Measurements from ENCODE around the gene ACTN1.

ACTN1 gene

DNA sequence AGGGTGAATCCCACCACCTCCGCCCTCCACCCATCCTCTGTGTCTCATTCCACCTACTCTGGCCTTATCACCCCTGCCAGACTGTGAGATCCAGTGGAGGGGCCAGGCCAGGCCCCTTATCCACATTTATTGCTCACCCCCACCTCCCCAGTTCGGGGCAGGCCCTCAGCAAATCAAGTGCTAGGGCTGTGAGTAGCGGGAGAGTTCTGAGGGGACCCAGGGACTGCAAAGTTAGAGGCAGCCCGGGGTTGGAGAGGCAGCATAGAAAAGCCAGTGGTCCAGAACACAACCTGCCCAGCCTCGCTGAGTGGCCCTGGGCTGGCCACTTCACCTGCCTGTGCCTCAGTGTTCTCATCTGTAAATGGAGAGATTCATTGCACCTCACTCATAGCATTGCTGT is 27.2 kb upstream of the ACTN1 start:
- Histone ChIP-seq H3F3A (ENCODE audit: insufficient read depth, low read length) (no peaks in the 10 kb centered on the region), H3K4me2 (ENCODE audit: low read length) (no peak overlapping the region), H3K9me2 (ENCODE audit: low read depth, low read length) (no peaks in the 10 kb centered on the region), H3K9ac (ENCODE audit: low read length) (no peak overlapping the region), H3K79me2 (ENCODE audit: insufficient read depth, low read length) (no peaks in the 10 kb centered on the region), H3K27me3 (ENCODE audit: insufficient read depth, low read length) (no peaks in the 10 kb centered on the region; the same call in 1 of the 2 replicates), H3K27ac (ENCODE audit: low read depth, low read length, poor library complexity, severe bottlenecking) (no peak overlapping the region), H3K4me1 (ENCODE audit: insufficient read depth, low read length, severe bottlenecking) (no peaks in the 10 kb centered on the region), H3K4me3 (ENCODE audit: low read depth, low read length, poor library complexity, severe bottlenecking) (no peak overlapping the region), H4K20me1 (ENCODE audit: insufficient read depth, low read length) (no peaks in the 10 kb centered on the region), H3K36me3 (ENCODE audit: insufficient read depth, low read length) (no peaks in the 10 kb centered on the region), H3K9me3 (ENCODE audit: low read length) (no peaks in the 10 kb centered on the region), H2AFZ (ENCODE audit: low read length) (no peak overlapping the region)
- TF ChIP-seq, protein P1, sequence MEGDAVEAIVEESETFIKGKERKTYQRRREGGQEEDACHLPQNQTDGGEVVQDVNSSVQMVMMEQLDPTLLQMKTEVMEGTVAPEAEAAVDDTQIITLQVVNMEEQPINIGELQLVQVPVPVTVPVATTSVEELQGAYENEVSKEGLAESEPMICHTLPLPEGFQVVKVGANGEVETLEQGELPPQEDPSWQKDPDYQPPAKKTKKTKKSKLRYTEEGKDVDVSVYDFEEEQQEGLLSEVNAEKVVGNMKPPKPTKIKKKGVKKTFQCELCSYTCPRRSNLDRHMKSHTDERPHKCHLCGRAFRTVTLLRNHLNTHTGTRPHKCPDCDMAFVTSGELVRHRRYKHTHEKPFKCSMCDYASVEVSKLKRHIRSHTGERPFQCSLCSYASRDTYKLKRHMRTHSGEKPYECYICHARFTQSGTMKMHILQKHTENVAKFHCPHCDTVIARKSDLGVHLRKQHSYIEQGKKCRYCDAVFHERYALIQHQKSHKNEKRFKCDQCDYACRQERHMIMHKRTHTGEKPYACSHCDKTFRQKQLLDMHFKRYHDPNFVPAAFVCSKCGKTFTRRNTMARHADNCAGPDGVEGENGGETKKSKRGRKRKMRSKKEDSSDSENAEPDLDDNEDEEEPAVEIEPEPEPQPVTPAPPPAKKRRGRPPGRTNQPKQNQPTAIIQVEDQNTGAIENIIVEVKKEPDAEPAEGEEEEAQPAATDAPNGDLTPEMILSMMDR (IDR thresholded peaks at IDR 0.05; ENCODE audit: low read length) = no peak
- TF ChIP-seq EZH2 (IDR thresholded peaks at IDR 0.05; ENCODE audit: borderline replicate concordance, low read length) = no peak

DNA sequence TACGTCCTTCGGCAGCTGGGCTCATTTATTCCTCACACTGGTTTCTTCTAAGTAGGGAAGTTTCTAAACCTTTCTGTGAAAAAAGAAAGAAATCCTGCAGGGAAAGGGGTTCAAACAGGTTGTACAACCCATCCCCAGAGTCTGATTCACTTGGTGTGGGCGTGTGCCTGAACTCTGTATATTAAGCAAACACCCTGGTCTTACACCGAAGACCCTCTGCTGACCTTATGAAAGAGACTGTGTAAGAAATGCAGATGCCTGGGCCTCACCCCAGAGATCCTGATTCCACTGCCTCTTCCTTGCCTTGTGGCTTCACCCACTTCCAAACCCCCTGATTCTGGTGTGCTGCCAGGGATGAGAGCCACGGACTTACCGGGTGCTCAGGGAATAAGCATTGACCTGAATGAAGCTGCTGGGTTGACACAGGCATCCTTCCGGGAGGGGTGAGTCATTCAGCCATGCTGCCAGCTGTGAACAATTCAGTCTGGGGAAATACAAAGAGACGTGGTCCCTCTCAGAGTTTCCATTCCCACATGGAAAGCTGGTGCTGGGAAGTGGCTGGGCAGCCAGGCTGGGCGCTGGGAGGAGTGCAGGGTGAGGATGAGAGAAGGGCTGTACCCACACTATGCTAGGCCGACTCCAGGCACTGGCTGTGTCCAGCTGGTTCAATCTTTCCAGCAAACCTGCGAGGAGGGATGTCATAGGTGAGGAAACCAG is 26.5 kb upstream of the ACTN1 start:
- no peak overlapping the region for H3K4me3 ChIP-seq (ENCODE audit: low read depth, low read length, poor library complexity, severe bottlenecking)
- TF ChIP-seq, protein P1 (IDR thresholded peaks at IDR 0.05; ENCODE audit: low read length) = no peak
- TF ChIP-seq EZH2 (IDR thresholded peaks at IDR 0.05; ENCODE audit: borderline replicate concordance, low read length) = no peak
- no peaks in the 10 kb centered on the region for H3K9me3 ChIP-seq (ENCODE audit: low read length)
- H3K79me2 ChIP-seq (ENCODE audit: insufficient read depth, low read length) = no peaks in the 10 kb centered on the region
- no peaks in the 10 kb centered on the region for H4K20me1 ChIP-seq (ENCODE audit: insufficient read depth, low read length)
- H3K9me2 ChIP-seq (ENCODE audit: low read depth, low read length) = no peaks in the 10 kb centered on the region
- H2AFZ ChIP-seq (ENCODE audit: low read length) = no peak overlapping the region
- no peak overlapping the region for H3K27ac ChIP-seq (ENCODE audit: low read depth, low read length, poor library complexity, severe bottlenecking)
- no peak overlapping the region for H3K9ac ChIP-seq (ENCODE audit: low read length)
- H3K4me1 ChIP-seq (ENCODE audit: insufficient read depth, low read length, severe bottlenecking) = no peaks in the 10 kb centered on the region
- H3K4me2 ChIP-seq (ENCODE audit: low read length) = no peak overlapping the region
- H3F3A ChIP-seq (ENCODE audit: insufficient read depth, low read length) = no peaks in the 10 kb centered on the region
- no peaks in the 10 kb centered on the region for H3K36me3 ChIP-seq (ENCODE audit: insufficient read depth, low read length)
- H3K27me3 ChIP-seq (ENCODE audit: insufficient read depth, low read length) = no peaks in the 10 kb centered on the region; the same call in 1 of the 2 replicates

GRCh38 chr14:69004731-69005431 is 25.8 kb upstream of the ACTN1 start:
- H3K27ac ChIP-seq (ENCODE audit: low read depth, low read length, poor library complexity, severe bottlenecking) = no peak overlapping the region
- no peaks in the 10 kb centered on the region for H3K9me3 ChIP-seq (ENCODE audit: low read length)
- no peak overlapping the region for H3K9ac ChIP-seq (ENCODE audit: low read length)
- no peaks in the 10 kb centered on the region for H3F3A ChIP-seq (ENCODE audit: insufficient read depth, low read length)
- TF ChIP-seq, protein P1 (IDR thresholded peaks at IDR 0.05; ENCODE audit: low read length) = no peak
- TF ChIP-seq EZH2 (IDR thresholded peaks at IDR 0.05; ENCODE audit: borderline replicate concordance, low read length) = no peak
- no peaks in the 10 kb centered on the region; the same call in 1 of the 2 replicates for H3K27me3 ChIP-seq (ENCODE audit: insufficient read depth, low read length)
- no peaks in the 10 kb centered on the region for H3K36me3 ChIP-seq (ENCODE audit: insufficient read depth, low read length)
- no peaks in the 10 kb centered on the region for H3K79me2 ChIP-seq (ENCODE audit: insufficient read depth, low read length)
- H3K4me3 ChIP-seq (ENCODE audit: low read depth, low read length, poor library complexity, severe bottlenecking) = no peak overlapping the region
- no peak overlapping the region for H3K4me2 ChIP-seq (ENCODE audit: low read length)
- H3K4me1 ChIP-seq (ENCODE audit: insufficient read depth, low read length, severe bottlenecking) = no peaks in the 10 kb centered on the region
- no peak overlapping the region for H2AFZ ChIP-seq (ENCODE audit: low read length)
- no peaks in the 10 kb centered on the region for H3K9me2 ChIP-seq (ENCODE audit: low read depth, low read length)
- no peaks in the 10 kb centered on the region for H4K20me1 ChIP-seq (ENCODE audit: insufficient read depth, low read length)
